Islet precursor cell (in vitro differentiated cells): Measurements from ENCODE around the gene PES1.
A peak's percentile ranks its signal among the peaks of the same experiment; 100 is the strongest.
"Not testable (repeated sequence)": the region's sequence is repeated elsewhere in the genome, so short reads cannot be mapped to it uniquely, and the experiment has no call there.

Source experiments
- DNase-seq: peaks from one replicate; pipeline ENCODE4 v3.0.0-alpha.2; 2018

PES1 gene

GRCh38 chr22:30551813-30552212, 39.9 kb downstream of the PES1 start:
- DNase-seq, result not testable (repeated sequence)

GRCh38 chr22:30547188-30547587, 44.5 kb downstream of the PES1 start:
- DNase-seq, result no peak

- DNase-seq, result no peak
These were observed 45.1 kb downstream of the PES1 start, which contains the start of gene SEC14L6 for GRCh38 chr22:30546616-30547015. Gene SEC14L6 (minus strand): TSS chr22:30546741. CDS start chr22:30546682, 59 bp downstream.

- no peak for DNase-seq
These were observed 48.9 kb downstream of the PES1 start for GRCh38 chr22:30542811-30543188.

GRCh38 chr22:30541961-30542810, 49.5 kb downstream of the PES1 start:
- peak; percentile 74 for DNase-seq

- not testable (repeated sequence) for DNase-seq
These were observed 50.2 kb downstream of the PES1 start for GRCh38 chr22:30541511-30541910.

GRCh38 chr22:30539368-30539767, 52.3 kb downstream of the PES1 start:
- no peak for DNase-seq

GRCh38 chr22:30538280-30538679, 53.4 kb downstream of the PES1 start:
- DNase-seq, result no peak

GRCh38 chr22:30537083-30537731, 54.5 kb downstream of the PES1 start:
- no peak for DNase-seq

GRCh38 chr22:30535182-30535581, 56.5 kb downstream of the PES1 start:
- DNase-seq, result no peak

- no peak for DNase-seq
These were observed 59.8 kb downstream of the PES1 start for GRCh38 chr22:30531651-30532608.

- DNase-seq, result no peak
These were observed 65.1 kb downstream of the PES1 start for GRCh38 chr22:30526656-30527055.
